H9 (cell line): ENCODE data around the gene COQ4. TPM values are rescaled to one million over a fixed set of nuclear protein-coding genes. Genes with fewer than 3 reads are reported as not detected.

Experiments used
- DNase-seq: peaks from one replicate; pipeline ENCODE4 v3.0.0-alpha.2; 2017
- H2AFZ ChIP-seq: one replicate; pipeline ENCODE4 v1.6.1; 2013; ENCODE audit warnings: mild to moderate bottlenecking, low read length, control low read depth, moderate library complexity
- H2AK5ac ChIP-seq: 2 replicates; pipeline ENCODE4 v1.6.1; 2013; ENCODE audit warnings: low read length, control low read depth, mixed read lengths; ENCODE audit not compliant: insufficient read length
- H2BK120ac ChIP-seq: one replicate; pipeline ENCODE4 v1.6.1; 2013; ENCODE audit warnings: low read depth, mild to moderate bottlenecking, low read length, control low read depth, inconsistent platforms; ENCODE audit not compliant: poor library complexity, severe bottlenecking
- H2BK12ac ChIP-seq: 2 replicates; pipeline ENCODE4 v1.6.1; 2013; ENCODE audit warnings: low read length, control low read depth, mixed read lengths, low read depth; ENCODE audit not compliant: insufficient read length
- H2BK15ac ChIP-seq: 2 replicates; pipeline ENCODE4 v1.6.1; 2013; ENCODE audit warnings: low read depth, low read length, control low read depth
- H2BK20ac ChIP-seq: one replicate; pipeline ENCODE4 v1.6.1; 2013; ENCODE audit warnings: low read depth, mild to moderate bottlenecking, low read length, control low read depth, inconsistent platforms; ENCODE audit not compliant: poor library complexity, severe bottlenecking
- H2BK5ac ChIP-seq: 2 replicates; pipeline ENCODE4 v1.6.1; 2013; ENCODE audit warnings: low read length, control low read depth, mixed read lengths; ENCODE audit not compliant: insufficient read length
- H3K14ac ChIP-seq: 2 replicates; pipeline ENCODE4 v1.6.1; 2013; ENCODE audit warnings: low read length, control low read depth; ENCODE audit not compliant: insufficient read depth
- H3K18ac ChIP-seq: 2 replicates; pipeline ENCODE4 v1.6.1; 2013; ENCODE audit warnings: low read depth, mild to moderate bottlenecking, mixed read lengths, low read length, control low read depth; ENCODE audit not compliant: insufficient read length
- H3K23ac ChIP-seq: 2 replicates; pipeline ENCODE4 v1.6.1; 2013; ENCODE audit warnings: low read length, control low read depth, mixed read lengths, low read depth; ENCODE audit not compliant: insufficient read length
- H3K23me2 ChIP-seq: 2 replicates; pipeline ENCODE4 v1.6.1; 2013; ENCODE audit warnings: low read depth, mild to moderate bottlenecking, mixed read lengths, low read length, control low read depth; ENCODE audit not compliant: insufficient read length, poor library complexity, severe bottlenecking
- H3K27ac ChIP-seq: 2 replicates; pipeline ENCODE4 v1.5.1; 2013; ENCODE audit warnings: low read length, control low read depth, mixed read lengths, low read depth; ENCODE audit not compliant: insufficient read length
- H3K27me3 ChIP-seq: 2 replicates; pipeline ENCODE4 v1.6.1; 2013; ENCODE audit warnings: low read length, control low read depth, inconsistent platforms; ENCODE audit not compliant: insufficient read depth
- H3K4ac ChIP-seq: 2 replicates; pipeline ENCODE4 v1.6.1; 2013; ENCODE audit warnings: low read depth, mild to moderate bottlenecking, control low read depth, inconsistent platforms, low read length, moderate library complexity
- H3K4me1 ChIP-seq: 2 replicates; pipeline ENCODE4 v1.6.1; 2013; ENCODE audit warnings: low read length, control low read depth, inconsistent platforms; ENCODE audit not compliant: insufficient read depth
- H3K4me2 ChIP-seq: 2 replicates; pipeline ENCODE4 v1.6.1; 2013; ENCODE audit warnings: low read length, control low read depth, mixed read lengths; ENCODE audit not compliant: insufficient read length, insufficient read depth
- H3K56ac ChIP-seq: 2 replicates; pipeline ENCODE4 v1.6.1; 2013; ENCODE audit warnings: low read depth, mild to moderate bottlenecking, mixed read lengths, low read length, control low read depth; ENCODE audit not compliant: insufficient read length
- H3K79me1 ChIP-seq: 2 replicates; pipeline ENCODE4 v1.6.1; 2013; ENCODE audit warnings: low read depth, mild to moderate bottlenecking, moderate library complexity, low read length, control low read depth, inconsistent platforms; ENCODE audit not compliant: insufficient read depth, poor library complexity, severe bottlenecking
- H3K79me2 ChIP-seq: 2 replicates; pipeline ENCODE4 v1.6.1; 2013; ENCODE audit warnings: low read length, control low read depth, inconsistent platforms; ENCODE audit not compliant: insufficient read depth
- H3K9ac ChIP-seq: 2 replicates; pipeline ENCODE4 v1.6.1; 2013; ENCODE audit warnings: low read length, control low read depth, mixed read lengths; ENCODE audit not compliant: insufficient read length; ENCODE audit errors: extremely low read depth
- H3K9me3 ChIP-seq: one replicate; pipeline ENCODE4 v1.6.1; 2013; ENCODE audit warnings: low read depth, low read length, inconsistent platforms; ENCODE audit not compliant: control insufficient read depth
- H3T11ph ChIP-seq: one replicate; pipeline ENCODE4 v1.6.1; 2013; ENCODE audit warnings: mild to moderate bottlenecking, low read length, control low read depth, inconsistent platforms
- H4K20me1 ChIP-seq: one replicate; pipeline ENCODE4 v1.6.1; 2013; ENCODE audit not compliant: control insufficient read depth, insufficient read length, insufficient read depth
- H4K5ac ChIP-seq: 2 replicates; pipeline ENCODE4 v1.6.1; 2013; ENCODE audit warnings: low read depth, mild to moderate bottlenecking, mixed read lengths, low read length, control low read depth; ENCODE audit not compliant: insufficient read length
- H4K8ac ChIP-seq: replicated peaks from 2 replicates; pipeline ENCODE4 v1.6.1; 2013; ENCODE audit warnings: low read length, control low read depth, mixed read lengths, low read depth; ENCODE audit not compliant: insufficient read length
- H4K91ac ChIP-seq: 2 replicates; pipeline ENCODE4 v1.6.1; 2013; ENCODE audit warnings: low read depth, mild to moderate bottlenecking, moderate library complexity, mixed read lengths, low read length, control low read depth; ENCODE audit not compliant: insufficient read length
- H3K27ac Mint-ChIP-seq, 3 experiments: 2 replicates in 2 of 3; 3 replicates in 1 of 3; pipeline ENCODE4 v1.8.0; 2020 to 2021; ENCODE audit warnings: mixed read lengths in 3 of 3, mild to moderate bottlenecking in 1 of 3, moderate library complexity in 1 of 3
- H3K27me3 Mint-ChIP-seq: 2 replicates; pipeline ENCODE4 v1.8.0; 2021; ENCODE audit warnings: low read depth, mild to moderate bottlenecking, moderate library complexity, mixed read lengths
- H3K36me3 Mint-ChIP-seq, 3 experiments: 2 replicates in 2 of 3; 3 replicates in 1 of 3; pipeline ENCODE4 v1.8.0; 2020 to 2021; ENCODE audit warnings: low read depth in 3 of 3, mixed read lengths in 3 of 3; ENCODE audit not compliant: insufficient read depth in 1 of 3
- H3K4me1 Mint-ChIP-seq, 2 experiments: 2 replicates each; pipeline ENCODE4 v1.8.0; 2020; ENCODE audit warnings: mixed read lengths in 2 of 2
- H3K4me3 Mint-ChIP-seq, 2 experiments: 2 replicates in 1 of 2; 3 replicates in 1 of 2; pipeline ENCODE4 v1.8.0; 2020 to 2021; ENCODE audit warnings: mild to moderate bottlenecking in 2 of 2, mixed read lengths in 2 of 2, moderate library complexity in 1 of 2
- H3K9me3 Mint-ChIP-seq, 2 experiments: 2 replicates in 1 of 2; 3 replicates in 1 of 2; pipeline ENCODE4 v1.8.0; 2020; ENCODE audit warnings: mild to moderate bottlenecking in 2 of 2, mixed read lengths in 2 of 2, moderate library complexity in 1 of 2
- WGBS: extraction: QIAGEN DNeasy Blood & Tissue Kit; methylation state at CpG from one replicate; pipeline ENCODE4 v1.1.7; 2013; ENCODE audit warnings: missing lambda C conversion rate, low lambda C conversion rate, mixed read lengths; ENCODE audit not compliant: insufficient read length; ENCODE audit errors: extremely low coverage; 5-methylcytosine and 5-hydroxymethylcytosine counted together
- total RNA-seq: library from RNA; stranded (reverse); gene quantifications from 2 replicates; pipeline ENCODE4 v1.2.1, GENCODE V29; 2021
- TF ChIP-seq, protein P1 (sequence below): fragments of 200-600 bp; sonication (generic); conservative IDR thresholded peaks from 3 replicates; pipeline ENCODE4 v1.8.0; 2021; ENCODE audit warnings: antibody characterized with exemption, mild to moderate bottlenecking

COQ4 gene
- total RNA-seq, 1 experiment from 2014 or later = 38.4 TPM

DNA sequence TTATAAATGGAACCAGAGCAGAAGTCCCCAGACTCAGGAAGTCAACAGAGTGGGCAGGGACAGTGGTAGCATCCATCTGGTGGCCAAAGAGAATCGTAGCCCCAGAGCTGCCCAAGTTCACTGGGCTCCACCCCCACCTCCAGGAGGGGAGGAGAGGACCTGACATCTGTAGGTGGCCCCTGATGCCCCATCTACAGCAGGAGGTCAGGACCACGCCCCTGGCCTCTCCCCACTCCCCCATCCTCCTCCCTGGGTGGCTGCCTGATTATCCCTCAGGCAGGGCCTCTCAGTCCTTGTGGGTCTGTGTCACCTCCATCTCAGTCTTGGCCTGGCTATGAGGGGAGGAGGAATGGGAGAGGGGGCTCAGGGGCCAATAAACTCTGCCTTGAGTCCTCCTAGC lies 38.2 kb downstream of the COQ4 start:
- no peak overlapping the region for H2AFZ ChIP-seq
- no peak overlapping the region for H3T11ph ChIP-seq
- H3K4me1 ChIP-seq = peaks cover 7% of the 10 kb centered on the region; the same call in 1 of the 2 replicates
- Mint-ChIP-seq H3K9me3 (peaks cover 2 to 6% of the 10 kb centered on the region in 2 experiments; a peak in 3 of 5 replicates), H3K36me3 (peaks cover 1 to 7% (median 4%) of the 10 kb centered on the region in 3 experiments; a peak in 6 of 7 replicates), H3K27me3 (peaks cover 55% of the 10 kb centered on the region), H3K4me3 (no peak overlapping the region), H3K4me1 (peaks cover 13 to 21% of the 10 kb centered on the region in 2 experiments), H3K27ac (no peak overlapping the region)
- no peak overlapping the region for H3K4ac ChIP-seq
- no peak overlapping the region for H3K23ac ChIP-seq
- no peak overlapping the region for H2BK20ac ChIP-seq
- no peak overlapping the region for H2BK12ac ChIP-seq
- H3K56ac ChIP-seq = no peak overlapping the region
- H4K8ac ChIP-seq = no peak overlapping the region
- WGBS = no CpG with 5 or more reads among the region's 2 CpGs
- H4K5ac ChIP-seq = no peak overlapping the region
- no peak overlapping the region for H3K18ac ChIP-seq
- H3K27me3 ChIP-seq = peaks cover 16% of the 10 kb centered on the region; the same call in 1 of the 2 replicates
- no peak overlapping the region for H3K14ac ChIP-seq
- no peak overlapping the region for H2BK120ac ChIP-seq
- H3K79me1 ChIP-seq = no peaks in the 10 kb centered on the region
- H3K9me3 ChIP-seq = no peaks in the 10 kb centered on the region
- H3K9ac ChIP-seq = no peak overlapping the region
- DNase-seq = no peak
- no peak overlapping the region for H3K4me2 ChIP-seq
- no peaks in the 10 kb centered on the region for H3K23me2 ChIP-seq
- no peak overlapping the region for H3K27ac ChIP-seq
- H2AK5ac ChIP-seq = no peak overlapping the region
- no peak overlapping the region for H4K91ac ChIP-seq
- no peak overlapping the region for H2BK15ac ChIP-seq
- H2BK5ac ChIP-seq = no peak overlapping the region
- TF ChIP-seq, protein P1, sequence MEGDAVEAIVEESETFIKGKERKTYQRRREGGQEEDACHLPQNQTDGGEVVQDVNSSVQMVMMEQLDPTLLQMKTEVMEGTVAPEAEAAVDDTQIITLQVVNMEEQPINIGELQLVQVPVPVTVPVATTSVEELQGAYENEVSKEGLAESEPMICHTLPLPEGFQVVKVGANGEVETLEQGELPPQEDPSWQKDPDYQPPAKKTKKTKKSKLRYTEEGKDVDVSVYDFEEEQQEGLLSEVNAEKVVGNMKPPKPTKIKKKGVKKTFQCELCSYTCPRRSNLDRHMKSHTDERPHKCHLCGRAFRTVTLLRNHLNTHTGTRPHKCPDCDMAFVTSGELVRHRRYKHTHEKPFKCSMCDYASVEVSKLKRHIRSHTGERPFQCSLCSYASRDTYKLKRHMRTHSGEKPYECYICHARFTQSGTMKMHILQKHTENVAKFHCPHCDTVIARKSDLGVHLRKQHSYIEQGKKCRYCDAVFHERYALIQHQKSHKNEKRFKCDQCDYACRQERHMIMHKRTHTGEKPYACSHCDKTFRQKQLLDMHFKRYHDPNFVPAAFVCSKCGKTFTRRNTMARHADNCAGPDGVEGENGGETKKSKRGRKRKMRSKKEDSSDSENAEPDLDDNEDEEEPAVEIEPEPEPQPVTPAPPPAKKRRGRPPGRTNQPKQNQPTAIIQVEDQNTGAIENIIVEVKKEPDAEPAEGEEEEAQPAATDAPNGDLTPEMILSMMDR = no peak
- no peaks in the 10 kb centered on the region for H4K20me1 ChIP-seq
- no peaks in the 10 kb centered on the region for H3K79me2 ChIP-seq
